ENCODE measurements around the gene RALGAPA2. TPM values are rescaled to one million over a fixed set of nuclear protein-coding genes. Genes with fewer than 3 reads are reported as not detected.

RALGAPA2 gene
- total RNA-seq, 1 experiment from 2014 or later: 10.8 TPM

- ChIA-PET RAD21 (ENCODE audit: low non-redundant PET in 1 of 2, low total read pairs in 2 of 2, uncharacterized antibody in 2 of 2, unreplicated experiment in 2 of 2) (no interaction called here), CTCF (no interaction called here), POLR2A (no interaction called here)
- Histone ChIP-seq H3K9ac (ENCODE audit: low read length) (no peak overlapping the region), H3K36me3 (ENCODE audit: control insufficient read depth in 1 of 2, insufficient read depth in 2 of 2, low read length in 2 of 2) (no peaks in the 10 kb centered on the region), H3K9me2 (ENCODE audit: insufficient read depth) (no peaks in the 10 kb centered on the region), H3K9me3 (ENCODE audit: control insufficient read depth in 1 of 2, insufficient read depth in 1 of 2, low read depth in 1 of 2, low read length in 2 of 2) (no peaks in the 10 kb centered on the region), H2AFZ (ENCODE audit: low read depth, low read length, poor library complexity, severe bottlenecking) (no peak overlapping the region), H3K79me2 (ENCODE audit: insufficient read depth, low read length) (no peaks in the 10 kb centered on the region), H3K27ac (ENCODE audit: low read depth, low read length) (no peak overlapping the region), H3K4me1 (ENCODE audit: control insufficient read depth in 1 of 2, insufficient read depth in 2 of 2, low read length in 2 of 2) (no peaks in the 10 kb centered on the region), H3K27me3 (ENCODE audit: insufficient read depth, low read length) (no peaks in the 10 kb centered on the region), H3K4me3 (replicated peaks in 1 of 2; ENCODE audit: low read depth in 1 of 2, low read length in 2 of 2) (no peak overlapping the region), H4K20me1 (ENCODE audit: insufficient read depth) (no peaks in the 10 kb centered on the region), H3K4me2 (ENCODE audit: low read length) (no peak overlapping the region)
- DNase-seq (ENCODE audit: low read depth, low spot score) (no peak), ATAC-seq (no peak)
- no peak for TF ChIP-seq CEBPB (IDR thresholded peaks at IDR 0.05; ENCODE audit: low read depth)
- no peak for TF ChIP-seq EZH2phosphoT487 (IDR thresholded peaks at IDR 0.05; ENCODE audit: borderline replicate concordance)
- TF ChIP-seq MAX (IDR thresholded peaks at IDR 0.05): no peak
- no peak for TF ChIP-seq YY1 (IDR thresholded peaks at IDR 0.05; ENCODE audit: extremely low read depth, insufficient replicate concordance, low read depth, low read length)
- TF ChIP-seq EGR1 (IDR thresholded peaks at IDR 0.05; ENCODE audit: low read depth): no peak
- TF ChIP-seq POLR2A (IDR thresholded peaks at IDR 0.05; ENCODE audit: borderline replicate concordance, extremely low read depth, insufficient read depth, insufficient read length): no peak
- no peak for TF ChIP-seq RAD21 (IDR thresholded peaks at IDR 0.05; ENCODE audit: low read depth)
- no peak for TF ChIP-seq FOSL1 (IDR thresholded peaks at IDR 0.05; ENCODE audit: low read depth)
- TF ChIP-seq, protein P1, sequence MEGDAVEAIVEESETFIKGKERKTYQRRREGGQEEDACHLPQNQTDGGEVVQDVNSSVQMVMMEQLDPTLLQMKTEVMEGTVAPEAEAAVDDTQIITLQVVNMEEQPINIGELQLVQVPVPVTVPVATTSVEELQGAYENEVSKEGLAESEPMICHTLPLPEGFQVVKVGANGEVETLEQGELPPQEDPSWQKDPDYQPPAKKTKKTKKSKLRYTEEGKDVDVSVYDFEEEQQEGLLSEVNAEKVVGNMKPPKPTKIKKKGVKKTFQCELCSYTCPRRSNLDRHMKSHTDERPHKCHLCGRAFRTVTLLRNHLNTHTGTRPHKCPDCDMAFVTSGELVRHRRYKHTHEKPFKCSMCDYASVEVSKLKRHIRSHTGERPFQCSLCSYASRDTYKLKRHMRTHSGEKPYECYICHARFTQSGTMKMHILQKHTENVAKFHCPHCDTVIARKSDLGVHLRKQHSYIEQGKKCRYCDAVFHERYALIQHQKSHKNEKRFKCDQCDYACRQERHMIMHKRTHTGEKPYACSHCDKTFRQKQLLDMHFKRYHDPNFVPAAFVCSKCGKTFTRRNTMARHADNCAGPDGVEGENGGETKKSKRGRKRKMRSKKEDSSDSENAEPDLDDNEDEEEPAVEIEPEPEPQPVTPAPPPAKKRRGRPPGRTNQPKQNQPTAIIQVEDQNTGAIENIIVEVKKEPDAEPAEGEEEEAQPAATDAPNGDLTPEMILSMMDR (IDR thresholded peaks at IDR 0.05 in 2 of 3, conservative IDR thresholded peaks at IDR 0.05 in 1 of 3; ENCODE audit: borderline replicate concordance in 1 of 3, insufficient read depth in 1 of 3, low read depth in 2 of 3, low read length in 2 of 3): no peak
- TF ChIP-seq ATF3 (IDR thresholded peaks at IDR 0.05): no peak
- TF ChIP-seq ZNF274 (IDR thresholded peaks at IDR 0.05; ENCODE audit: low read depth, low read length): no peak
- TF ChIP-seq, protein P2, sequence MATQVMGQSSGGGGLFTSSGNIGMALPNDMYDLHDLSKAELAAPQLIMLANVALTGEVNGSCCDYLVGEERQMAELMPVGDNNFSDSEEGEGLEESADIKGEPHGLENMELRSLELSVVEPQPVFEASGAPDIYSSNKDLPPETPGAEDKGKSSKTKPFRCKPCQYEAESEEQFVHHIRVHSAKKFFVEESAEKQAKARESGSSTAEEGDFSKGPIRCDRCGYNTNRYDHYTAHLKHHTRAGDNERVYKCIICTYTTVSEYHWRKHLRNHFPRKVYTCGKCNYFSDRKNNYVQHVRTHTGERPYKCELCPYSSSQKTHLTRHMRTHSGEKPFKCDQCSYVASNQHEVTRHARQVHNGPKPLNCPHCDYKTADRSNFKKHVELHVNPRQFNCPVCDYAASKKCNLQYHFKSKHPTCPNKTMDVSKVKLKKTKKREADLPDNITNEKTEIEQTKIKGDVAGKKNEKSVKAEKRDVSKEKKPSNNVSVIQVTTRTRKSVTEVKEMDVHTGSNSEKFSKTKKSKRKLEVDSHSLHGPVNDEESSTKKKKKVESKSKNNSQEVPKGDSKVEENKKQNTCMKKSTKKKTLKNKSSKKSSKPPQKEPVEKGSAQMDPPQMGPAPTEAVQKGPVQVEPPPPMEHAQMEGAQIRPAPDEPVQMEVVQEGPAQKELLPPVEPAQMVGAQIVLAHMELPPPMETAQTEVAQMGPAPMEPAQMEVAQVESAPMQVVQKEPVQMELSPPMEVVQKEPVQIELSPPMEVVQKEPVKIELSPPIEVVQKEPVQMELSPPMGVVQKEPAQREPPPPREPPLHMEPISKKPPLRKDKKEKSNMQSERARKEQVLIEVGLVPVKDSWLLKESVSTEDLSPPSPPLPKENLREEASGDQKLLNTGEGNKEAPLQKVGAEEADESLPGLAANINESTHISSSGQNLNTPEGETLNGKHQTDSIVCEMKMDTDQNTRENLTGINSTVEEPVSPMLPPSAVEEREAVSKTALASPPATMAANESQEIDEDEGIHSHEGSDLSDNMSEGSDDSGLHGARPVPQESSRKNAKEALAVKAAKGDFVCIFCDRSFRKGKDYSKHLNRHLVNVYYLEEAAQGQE (IDR thresholded peaks at IDR 0.05; ENCODE audit: low read depth): no peak
- TF ChIP-seq ELF1 (IDR thresholded peaks at IDR 0.05; ENCODE audit: borderline replicate concordance, low read depth): no peak
- TF ChIP-seq SP1 (IDR thresholded peaks at IDR 0.05; ENCODE audit: low read depth): no peak
- TF ChIP-seq SRF (IDR thresholded peaks at IDR 0.05; ENCODE audit: low read depth): no peak
- TF ChIP-seq ZFX (IDR thresholded peaks at IDR 0.05): no peak
- no peak for TF ChIP-seq CBX3 (IDR thresholded peaks at IDR 0.05; ENCODE audit: low read depth)
- no peak for TF ChIP-seq POLR2AphosphoS5 (IDR thresholded peaks at IDR 0.05; ENCODE audit: low read depth, low read length)
- no peak for TF ChIP-seq ZBTB33 (IDR thresholded peaks at IDR 0.05; ENCODE audit: extremely low read depth, insufficient replicate concordance, low read length)
- BruUV-seq (replicated peaks): no TSS peak
- intact Hi-C loops (cut with micrococcal nuclease): no loop called here
Measured at GRCh38 chr20:20405623-20406022, 306.8 kb downstream of the RALGAPA2 start.

Data from HCT116 (cell line).